SK-N-SH (cell line): Measurements from ENCODE around the gene TEX101. TPM values are rescaled to one million over a fixed set of nuclear protein-coding genes. Genes with fewer than 3 reads are reported as not detected.

Source experiments
- CTCF ChIA-PET: fragments of 300-600, 350-600 bp; formaldehyde crosslinking; extraction: SDS; loops from one replicate; lab custom pipeline; 2021; lab: Yijun Ruan, JAX
- POLR2A ChIA-PET: fragments of 350-600 bp; sonication (Branson Sonifier 250); formaldehyde crosslinking; extraction: SDS; loops from one replicate; lab custom pipeline; 2020; ENCODE audit warnings: antibody characterized with exemption, inconsistent platforms; lab: Yijun Ruan, JAX
- DNase-seq: peaks from one replicate; pipeline ENCODE4 v3.0.0; 2012
- H2AFZ ChIP-seq: fragments of 200-600 bp; sonication (generic); 2 replicates; pipeline ENCODE4 v1.8.1; 2016; ENCODE audit warnings: antibody characterized with exemption, mild to moderate bottlenecking, low read depth
- H3F3A ChIP-seq: fragments of 200-600 bp; sonication (generic); replicated peaks from 2 replicates; pipeline ENCODE3; 2016; ENCODE audit warnings: antibody characterized with exemption, mild to moderate bottlenecking; ENCODE audit not compliant: insufficient read depth
- H3K27ac ChIP-seq, 2 experiments: fragments of 200-500 bp in 1 of 2; fragments of 200-600 bp in 1 of 2; sonication (Bioruptor generic) in 1 of 2; sonication (generic), shearing (Covaris generic) in 1 of 2; 2 replicates each; pipeline versions ENCODE4 v1.5.1 to v1.6.1; 2014 to 2016; ENCODE audit warnings: low read depth in 2 of 2, inconsistent platforms in 1 of 2, low read length in 1 of 2, mild to moderate bottlenecking in 1 of 2, mixed read lengths in 1 of 2
- H3K27me3 ChIP-seq: fragments of 200-600 bp; sonication (generic), shearing (Covaris generic); 2 replicates; pipeline ENCODE4 v1.6.1; 2016; ENCODE audit warnings: mixed run types; ENCODE audit not compliant: insufficient read depth
- H3K36me3 ChIP-seq, 2 experiments: fragments of 200-500 bp in 1 of 2; fragments of 200-600 bp in 1 of 2; sonication (Bioruptor generic) in 1 of 2; sonication (generic) in 1 of 2; replicated peaks in 1 of 2; 2 replicates each; pipeline versions ENCODE3 to v1.5.1; 2014 to 2016; ENCODE audit warnings: low read length in 1 of 2, mild to moderate bottlenecking in 1 of 2; ENCODE audit not compliant: insufficient read depth in 2 of 2, control insufficient read depth in 1 of 2
- H3K4me1 ChIP-seq, 2 experiments: fragments of 200-500 bp in 1 of 2; fragments of 200-600 bp in 1 of 2; sonication (Bioruptor generic) in 1 of 2; sonication (generic), shearing (Covaris generic) in 1 of 2; 2 replicates each; pipeline versions ENCODE4 v1.5.1 to v1.6.1; 2014 to 2016; ENCODE audit warnings: low read depth in 1 of 2, low read length in 1 of 2, mixed run types in 1 of 2; ENCODE audit not compliant: insufficient read depth in 2 of 2, control insufficient read depth in 1 of 2
- H3K4me2 ChIP-seq: fragments of 200-600 bp; sonication (generic), shearing (Covaris generic); 2 replicates; pipeline ENCODE4 v1.6.1; 2017; ENCODE audit warnings: mixed run types
- H3K4me3 ChIP-seq, 2 experiments: fragments of 200-500 bp in 1 of 2; fragments of 200-600 bp in 1 of 2; sonication (Bioruptor generic) in 1 of 2; sonication (generic), shearing (Covaris generic) in 1 of 2; 2 replicates each; pipeline versions ENCODE4 v1.5.1 to v1.8.1; 2014 to 2016; ENCODE audit warnings: low read depth in 2 of 2, inconsistent platforms in 1 of 2, low read length in 1 of 2, mild to moderate bottlenecking in 1 of 2, mixed read lengths in 1 of 2, moderate library complexity in 1 of 2
- H3K79me2 ChIP-seq: fragments of 200-600 bp; sonication (generic); 2 replicates; pipeline ENCODE4 v1.8.1; 2017; ENCODE audit warnings: mild to moderate bottlenecking; ENCODE audit not compliant: insufficient read depth
- H3K9ac ChIP-seq: fragments of 200-600 bp; sonication (generic); 2 replicates; pipeline ENCODE4 v1.6.1; 2017; ENCODE audit warnings: mixed run types
- H3K9me2 ChIP-seq: fragments of 200-600 bp; sonication (generic); 2 replicates; pipeline ENCODE4 v1.6.1; 2017; ENCODE audit warnings: mixed run types
- H3K9me3 ChIP-seq: fragments of 200-600 bp; sonication (generic); 2 replicates; pipeline ENCODE4 v1.6.1; 2017; ENCODE audit warnings: mixed run types, mild to moderate bottlenecking, moderate library complexity
- H4K20me1 ChIP-seq: fragments of 200-600 bp; sonication (generic); 2 replicates; pipeline ENCODE4 v1.6.1; 2017; ENCODE audit warnings: mild to moderate bottlenecking, mixed run types; ENCODE audit not compliant: insufficient read depth
- CHD2 ChIP-seq: fragments of 150-350 bp; IDR thresholded peaks from 2 replicates; pipeline ENCODE4 v1.6.1; 2018; ENCODE audit warnings: low read length; ENCODE audit not compliant: partially characterized antibody
- CTCF ChIP-seq: fragments of 200-600 bp; sonication (generic); IDR thresholded peaks from 2 replicates; pipeline ENCODE4 v1.6.1; 2017; ENCODE audit warnings: antibody characterized with exemption, mild to moderate bottlenecking, moderate library complexity
- ELF1 ChIP-seq: IDR thresholded peaks from 2 replicates; pipeline ENCODE4 v1.4.0; 2012
- EP300 ChIP-seq, 2 experiments: IDR thresholded peaks; 2 replicates each; pipeline versions ENCODE4 v1.4.0 to v1.6.1; 2012; ENCODE audit warnings: borderline replicate concordance in 1 of 2, low read depth in 1 of 2, low read length in 1 of 2
- FOSL2 ChIP-seq: IDR thresholded peaks from 2 replicates; pipeline ENCODE4 v1.4.0; 2012; ENCODE audit warnings: low read depth, mild to moderate bottlenecking, moderate library complexity, borderline replicate concordance
- FOXJ3 ChIP-seq: sonication (generic); formaldehyde crosslinking; IDR thresholded peaks from 2 replicates; pipeline ENCODE4 v1.5.1; 2020; ENCODE audit warnings: mild to moderate bottlenecking, missing genetic modification reagents
- FOXM1 ChIP-seq: IDR thresholded peaks from 2 replicates; pipeline ENCODE4 v1.4.0; 2012; ENCODE audit warnings: low read depth, mild to moderate bottlenecking
- IRF3 ChIP-seq: fragments of 150-350 bp; IDR thresholded peaks from 2 replicates; pipeline ENCODE4 v1.6.1; 2016; ENCODE audit warnings: mild to moderate bottlenecking, low read depth, low read length
- MEF2A ChIP-seq: IDR thresholded peaks from 2 replicates; pipeline ENCODE4 v1.4.0; 2012; ENCODE audit warnings: low read depth, borderline replicate concordance
- MXI1 ChIP-seq: IDR thresholded peaks from 2 replicates; pipeline ENCODE4 v1.6.1; 2012; ENCODE audit warnings: mild to moderate bottlenecking, low read depth, low read length, improper control_type of control experiment
- NRF1 ChIP-seq: IDR thresholded peaks from 2 replicates; pipeline ENCODE4 v1.6.1; 2012; ENCODE audit warnings: low read depth, mild to moderate bottlenecking, low read length
- PBX3 ChIP-seq: IDR thresholded peaks from 2 replicates; pipeline ENCODE4; 2012
- RCOR1 ChIP-seq: fragments of 150-350 bp; IDR thresholded peaks from 2 replicates; pipeline ENCODE4 v1.6.1; 2017; ENCODE audit warnings: antibody characterized with exemption, low read length
- RFX5 ChIP-seq: IDR thresholded peaks from 2 replicates; pipeline ENCODE4 v1.6.1; 2012; ENCODE audit warnings: mild to moderate bottlenecking, improper control_type of control experiment, low read length
- SIN3A ChIP-seq: IDR thresholded peaks from 2 replicates; pipeline ENCODE4 v1.6.1; 2012; ENCODE audit warnings: low read depth, mild to moderate bottlenecking, low read length, moderate library complexity, borderline replicate concordance
- TCF12 ChIP-seq: IDR thresholded peaks from 2 replicates; pipeline ENCODE4 v1.4.0; 2012
- TEAD4 ChIP-seq: IDR thresholded peaks from 2 replicates; pipeline ENCODE4 v1.4.0; 2012; ENCODE audit warnings: mild to moderate bottlenecking, borderline replicate concordance; ENCODE audit not compliant: insufficient read depth
- USF2 ChIP-seq: fragments of 150-350 bp; IDR thresholded peaks from 2 replicates; pipeline ENCODE4 v1.6.1; 2017; ENCODE audit warnings: antibody characterized with exemption, low read length, low read depth, borderline replicate concordance
- YY1 ChIP-seq: IDR thresholded peaks from 2 replicates; pipeline ENCODE4 v1.4.0; 2012; ENCODE audit warnings: low read depth, mild to moderate bottlenecking
- ZBTB33 ChIP-seq: IDR thresholded peaks from 2 replicates; pipeline ENCODE4 v1.4.0; 2012; ENCODE audit warnings: low read depth, borderline replicate concordance
- WGBS: methylation state at CpG from one replicate; pipeline ENCODE4 v1.1.6; 2017; ENCODE audit warnings: low lambda C conversion rate; 5-methylcytosine and 5-hydroxymethylcytosine counted together
- polyA plus RNA-seq, 3 experiments: library from polyadenylated mRNA; depleted of rRNA; stranded (reverse); fragments of >200 nt; gene quantifications; 2 replicates each; pipeline ENCODE4 v1.2.3, GENCODE V29; 2012

The TEX101 gene
- polyA plus RNA-seq, 1 of the 3 experiments (the other 2 are of a cell fraction): 0.07 TPM

- Histone ChIP-seq H3K4me3 (no peak overlapping the region), H3K36me3 (no peaks in the 10 kb centered on the region), H3K9me2 (no peaks in the 10 kb centered on the region), H3K4me1 (peaks cover 0 to 10% of the 10 kb centered on the region in 2 experiments; a peak in 1 of 4 replicates), H3K27me3 (no peaks in the 10 kb centered on the region), H3K9ac (no peak overlapping the region), H4K20me1 (no peaks in the 10 kb centered on the region), H3K4me2 (no peak overlapping the region), H3K79me2 (no peaks in the 10 kb centered on the region), H3K9me3 (no peaks in the 10 kb centered on the region), H3F3A (peaks cover 8% of the 10 kb centered on the region), H3K27ac (no peak overlapping the region), H2AFZ (no peak overlapping the region)
- no peak for DNase-seq
- POLR2A ChIA-PET: no interaction called here
- CTCF ChIA-PET: interaction anchor here (1.7 to 2.5 kb wide), 4 partner anchors 20 to 53 kb away, joined by 4 to 14 read pairs (median 10); no protein-coding TSS in a partner anchor
- 89% methylated on average over 1 of the region's 1 CpG for WGBS
- TF ChIP-seq FOXJ3 (CRISPR knock-in tag) (no peak), FOSL2 (no peak), USF2 (no peak), SIN3A (no peak), ZBTB33 (no peak), TCF12 (no peak), NRF1 (no peak), ELF1 (no peak), TEAD4 (no peak), MEF2A (no peak), MXI1 (no peak), FOXM1 (no peak), PBX3 (no peak), CTCF (no peak), IRF3 (no peak), EP300 (IDR thresholded peaks at IDR 0.05; ENCODE audit: borderline replicate concordance in 1 of 2, low read depth in 1 of 2, low read length in 1 of 2) (no peak), RFX5 (no peak), RCOR1 (no peak), YY1 (no peak), CHD2 (no peak)
Measured at GRCh38 chr19:43466793-43467192, 52.1 kb downstream of the TEX101 start.
